CMK (cell line): ENCODE data around the gene CCDC138.
"Not testable (repeated sequence)": the region's sequence is repeated elsewhere in the genome, so short reads cannot be mapped to it uniquely, and the experiment has no call there.

ENCODE experiments used
- DNase-seq: peaks from one replicate; pipeline ENCODE4 v3.0.0-alpha.2; 2010; ENCODE audit warnings: low read depth

CCDC138 gene, protein sequence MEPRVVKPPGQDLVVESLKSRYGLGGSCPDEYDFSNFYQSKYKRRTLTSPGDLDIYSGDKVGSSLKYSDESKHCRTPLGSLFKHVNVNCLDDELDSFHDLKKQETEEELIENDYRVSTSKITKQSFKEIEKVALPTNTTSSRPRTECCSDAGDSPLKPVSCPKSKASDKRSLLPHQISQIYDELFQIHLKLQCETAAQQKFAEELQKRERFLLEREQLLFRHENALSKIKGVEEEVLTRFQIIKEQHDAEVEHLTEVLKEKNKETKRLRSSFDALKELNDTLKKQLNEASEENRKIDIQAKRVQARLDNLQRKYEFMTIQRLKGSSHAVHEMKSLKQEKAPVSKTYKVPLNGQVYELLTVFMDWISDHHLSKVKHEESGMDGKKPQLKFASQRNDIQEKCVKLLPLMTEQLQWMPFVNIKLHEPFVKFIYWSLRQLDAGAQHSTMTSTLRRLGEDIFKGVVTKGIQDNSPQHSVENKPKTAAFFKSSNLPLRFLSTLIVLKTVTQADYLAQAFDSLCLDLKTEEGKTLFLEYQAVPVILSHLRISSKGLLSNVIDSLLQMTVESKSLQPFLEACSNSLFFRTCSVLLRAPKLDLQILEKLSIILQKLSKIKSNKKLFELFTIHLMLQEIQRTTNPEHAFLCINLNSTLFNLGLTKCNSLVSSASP

DNA sequence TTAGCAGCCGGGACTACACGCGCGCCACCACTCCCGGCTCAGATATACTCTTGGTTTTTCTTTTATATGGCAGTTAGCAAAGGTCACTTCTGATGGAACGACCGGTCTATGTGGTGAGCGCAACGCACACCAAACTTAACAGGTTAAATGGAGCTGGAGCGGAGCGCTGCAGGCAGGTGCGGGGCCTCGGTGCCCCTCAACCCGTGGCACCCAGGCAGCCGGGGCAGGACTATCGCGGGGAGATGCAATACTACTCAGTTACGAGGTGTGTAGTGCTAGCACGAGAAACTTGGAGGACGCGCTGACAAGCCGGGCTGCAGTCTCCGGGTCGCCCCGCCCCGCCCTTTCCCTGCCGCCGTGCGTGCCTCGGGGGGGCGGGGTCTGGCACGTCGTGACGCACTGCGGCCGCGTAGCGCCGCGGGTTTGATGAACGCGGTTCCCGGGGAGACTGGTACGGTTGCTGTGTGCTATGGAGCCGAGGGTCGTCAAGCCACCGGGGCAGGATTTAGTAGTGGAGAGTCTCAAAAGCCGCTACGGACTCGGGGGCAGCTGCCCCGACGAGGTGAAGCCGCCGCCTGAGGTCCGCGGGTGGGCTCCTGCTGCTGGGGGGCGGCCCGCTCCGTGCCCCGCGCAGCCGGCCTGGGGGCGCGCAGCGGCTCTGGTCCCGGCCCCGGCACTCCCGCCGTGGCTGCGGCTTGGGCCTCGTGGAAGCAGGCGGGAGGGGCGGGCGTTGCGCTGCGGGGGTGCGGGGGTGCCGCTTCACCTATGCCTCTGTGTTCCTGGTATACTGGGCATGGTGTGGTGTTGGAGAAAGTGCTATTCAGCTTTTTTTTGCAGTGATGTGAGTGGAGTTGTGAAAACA, at the start of gene CCDC138:
CCDC138 (plus strand) TSS at position 418 of the 862 bp plus-strand sequence; CDS start at position 470, 52 bp downstream.
- peak; percentile 49 for DNase-seq

DNA sequence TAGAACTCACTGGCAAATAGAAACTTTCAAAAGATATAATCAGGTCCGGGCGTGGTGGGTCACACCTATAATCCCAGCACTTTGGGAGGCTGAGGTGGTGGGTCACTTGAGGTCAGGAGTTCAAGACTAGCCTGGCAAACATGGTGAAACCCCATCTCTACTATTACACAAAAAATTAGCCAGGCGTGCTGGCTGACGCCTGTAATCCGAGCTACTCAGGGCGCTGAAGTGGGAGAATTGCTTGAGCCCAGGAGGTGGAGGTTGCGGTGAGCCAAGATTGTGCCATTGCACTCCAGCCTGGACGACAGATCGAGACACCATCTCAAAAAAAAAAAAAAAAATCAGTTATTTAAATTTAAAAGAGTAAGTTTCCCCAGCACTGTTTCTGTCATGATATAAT, 28.6 kb upstream of the CCDC138 start:
- not testable (repeated sequence) for DNase-seq

DNA sequence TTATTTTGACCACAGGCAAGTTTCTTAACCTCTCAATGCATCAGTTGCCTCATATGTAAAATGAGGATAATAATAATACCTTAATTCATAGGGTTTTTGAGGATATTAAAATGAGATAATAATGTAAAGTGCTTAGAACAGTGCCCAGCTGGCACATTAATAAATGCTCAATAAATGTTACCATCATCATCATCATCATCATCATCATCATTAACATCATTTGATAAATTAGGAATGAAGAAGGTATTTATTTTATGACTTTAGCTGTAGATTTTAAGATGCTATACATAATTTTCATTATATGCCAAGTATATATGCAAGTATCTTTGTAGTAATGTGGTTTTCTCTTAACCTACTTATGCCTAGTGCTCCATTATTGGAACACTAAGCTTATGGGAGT, 24.0 kb upstream of the CCDC138 start:
- DNase-seq, result not testable (repeated sequence)

DNA sequence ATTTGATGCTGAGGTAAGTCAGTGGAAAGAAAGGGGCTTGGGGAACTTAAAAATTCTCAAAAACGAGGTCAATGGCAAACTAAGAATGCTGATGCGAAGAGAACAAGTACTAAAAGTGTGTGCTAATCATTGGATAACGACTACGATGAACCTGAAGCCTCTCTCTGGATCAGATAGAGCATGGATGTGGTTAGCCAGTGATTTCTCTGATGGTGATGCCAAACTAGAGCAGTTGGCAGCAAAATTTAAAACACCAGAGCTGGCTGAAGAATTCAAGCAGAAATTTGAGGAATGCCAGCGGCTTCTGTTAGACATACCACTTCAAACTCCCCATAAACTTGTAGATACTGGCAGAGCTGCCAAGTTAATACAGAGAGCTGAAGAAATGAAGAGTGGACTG, 19.9 kb upstream of the CCDC138 start:
- not testable (repeated sequence) for DNase-seq

DNA sequence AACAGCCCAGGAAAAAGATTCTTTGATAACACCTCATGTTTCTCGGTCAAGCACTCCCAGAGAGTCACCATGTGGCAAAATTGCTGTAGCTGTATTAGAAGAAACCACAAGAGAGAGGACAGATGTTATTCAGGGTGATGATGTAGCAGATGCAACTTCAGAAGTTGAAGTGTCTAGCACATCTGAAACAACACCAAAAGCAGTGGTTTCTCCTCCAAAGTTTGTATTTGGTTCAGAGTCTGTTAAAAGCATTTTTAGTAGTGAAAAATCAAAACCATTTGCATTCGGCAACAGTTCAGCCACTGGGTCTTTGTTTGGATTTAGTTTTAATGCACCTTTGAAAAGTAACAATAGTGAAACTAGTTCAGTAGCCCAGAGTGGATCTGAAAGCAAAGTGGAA, 18.7 kb upstream of the CCDC138 start:
- not testable (repeated sequence) for DNase-seq

DNA sequence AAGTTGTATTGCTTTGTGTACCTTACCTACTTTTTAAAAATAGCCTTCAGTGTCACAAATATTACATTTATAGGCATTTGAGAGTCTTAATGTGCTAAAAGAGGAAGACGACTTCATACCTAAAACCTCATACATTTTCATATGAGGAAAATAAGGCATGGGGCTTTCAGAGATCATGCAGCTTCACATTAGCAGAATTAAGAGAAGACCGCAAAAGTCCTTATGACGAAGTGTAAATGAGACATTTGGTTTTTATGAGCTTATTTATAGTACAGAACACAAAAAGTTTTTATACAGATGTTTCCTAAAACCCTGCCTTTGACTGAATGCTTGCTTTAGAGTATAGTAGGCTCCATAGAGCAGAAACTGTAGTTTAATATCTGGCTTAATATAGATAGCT, 10.1 kb upstream of the CCDC138 start:
- DNase-seq, result no peak

DNA sequence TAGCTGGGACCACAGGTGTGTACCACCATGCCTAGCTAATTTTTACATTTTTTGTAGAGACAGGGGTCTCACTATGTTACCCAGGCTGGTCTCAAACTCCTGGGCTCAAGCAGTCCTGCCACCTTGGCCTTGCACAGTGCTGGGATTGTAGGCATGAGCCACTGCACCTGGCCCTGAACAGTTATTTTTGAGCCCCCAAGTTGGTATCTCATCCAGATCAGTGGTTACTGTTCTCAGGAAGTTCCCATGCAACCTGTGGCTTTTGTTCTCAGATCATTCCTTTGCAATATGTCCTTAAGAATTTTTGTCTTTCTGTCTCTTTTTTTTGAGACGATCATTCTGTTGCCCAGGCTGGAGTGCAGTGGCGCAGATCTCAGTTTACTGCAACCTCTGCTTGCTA, 7.7 kb upstream of the CCDC138 start:
- DNase-seq, result no peak

DNA sequence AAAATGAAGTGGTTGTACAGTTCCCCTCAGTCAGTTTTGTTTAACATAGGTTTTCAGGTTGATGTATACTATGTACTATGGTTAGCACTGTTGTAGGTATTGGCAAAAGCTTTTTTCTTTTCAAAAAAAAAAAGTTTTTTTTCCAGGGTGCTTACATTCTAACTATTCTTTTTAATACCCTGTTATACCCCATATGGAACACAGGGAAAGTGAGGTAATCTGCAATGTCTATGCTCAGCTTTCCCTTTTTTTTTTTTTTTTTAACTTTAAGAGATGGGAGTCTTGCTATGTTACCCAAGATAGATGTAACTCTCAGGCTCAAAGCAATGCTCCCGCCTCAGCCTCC, 590 bp upstream of the CCDC138 start:
- DNase-seq, result no peak

DNA sequence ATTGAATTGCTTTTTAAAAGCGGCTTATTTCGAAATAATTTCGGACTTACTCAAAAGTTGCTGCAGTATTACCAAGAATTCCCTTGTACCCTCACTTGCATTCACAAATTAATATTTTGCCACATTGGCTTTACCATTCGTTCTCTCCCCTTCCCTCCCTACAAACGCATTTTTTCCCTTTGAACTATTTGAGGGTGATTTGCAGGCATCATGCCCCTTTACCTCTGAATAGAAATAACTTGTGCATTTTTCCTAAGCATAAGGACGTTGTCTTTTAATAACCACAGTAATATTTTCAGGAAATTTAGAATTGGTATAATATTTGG, 608 bp downstream of the CCDC138 start:
- DNase-seq, result no peak

DNA sequence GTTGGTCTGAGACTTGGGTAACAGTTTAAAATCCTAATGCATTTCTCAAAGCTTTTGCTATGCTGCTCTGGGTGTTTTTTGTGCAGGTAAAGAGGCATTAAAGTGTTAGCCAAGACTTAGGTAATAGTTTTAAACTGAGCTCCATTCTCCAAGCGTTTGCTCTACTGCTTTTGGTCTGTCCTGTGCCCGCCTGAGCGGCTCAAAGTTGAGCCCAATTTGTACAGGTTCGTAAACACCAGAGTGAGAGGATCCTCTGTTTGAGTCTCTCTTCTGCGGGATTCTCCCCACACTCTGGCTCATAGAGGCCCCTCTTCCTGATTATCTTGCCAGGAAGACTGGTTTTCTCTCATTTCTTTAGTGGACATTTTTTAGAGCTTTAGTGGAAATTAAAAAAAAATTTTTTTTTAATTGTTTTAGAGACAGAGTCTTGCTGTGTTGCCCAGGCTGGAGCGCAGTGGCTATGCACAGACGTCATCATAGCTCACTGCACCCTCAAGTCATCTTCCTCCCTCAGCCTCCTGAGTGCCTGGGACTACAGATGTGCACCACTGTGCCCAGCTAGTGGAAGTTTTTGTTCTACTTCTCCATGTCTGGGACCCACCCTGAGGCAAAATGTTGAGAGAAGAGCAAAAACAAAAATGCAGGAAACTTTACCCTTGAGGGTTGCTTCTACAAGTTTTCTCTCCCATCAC, 16.6 kb downstream of the CCDC138 start:
- no peak for DNase-seq

DNA sequence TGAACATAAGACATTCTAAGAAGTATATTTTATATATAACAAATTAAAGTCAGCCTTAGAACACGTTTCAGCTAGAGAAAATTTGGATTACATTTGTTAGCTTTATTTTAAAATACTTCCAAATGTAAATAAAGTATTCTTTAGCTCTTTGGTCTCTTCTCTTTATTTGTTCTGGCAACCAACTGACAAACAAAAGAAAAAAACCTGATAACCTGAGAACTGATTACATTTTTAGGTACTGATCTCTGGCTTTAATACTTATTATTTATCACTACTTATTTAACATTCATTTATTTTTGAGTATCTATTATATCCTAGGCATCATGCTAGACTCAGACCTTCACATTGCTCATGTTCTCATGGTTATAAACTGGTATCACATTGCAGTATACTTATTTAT, 18.5 kb downstream of the CCDC138 start:
- DNase-seq, result no peak

DNA sequence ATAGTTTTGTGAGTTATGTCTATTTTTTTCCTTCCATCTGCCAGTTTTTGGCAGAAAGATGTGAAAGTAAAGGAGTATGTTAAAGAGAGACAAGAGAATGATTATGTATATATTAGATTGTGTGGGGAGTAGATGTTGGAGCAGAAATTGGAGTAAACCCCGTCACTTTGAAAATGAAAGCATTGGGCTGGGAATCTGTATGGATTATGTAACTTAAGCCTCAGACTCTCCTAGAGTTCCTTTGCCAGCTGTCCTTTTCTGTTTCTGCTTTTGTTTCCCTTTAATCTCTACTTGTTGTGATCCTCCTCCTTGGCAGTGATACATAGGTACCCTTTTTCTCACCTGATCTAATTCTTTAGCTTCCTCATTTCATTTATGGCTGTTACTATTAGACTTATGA, 19.2 kb downstream of the CCDC138 start:
- no peak for DNase-seq

DNA sequence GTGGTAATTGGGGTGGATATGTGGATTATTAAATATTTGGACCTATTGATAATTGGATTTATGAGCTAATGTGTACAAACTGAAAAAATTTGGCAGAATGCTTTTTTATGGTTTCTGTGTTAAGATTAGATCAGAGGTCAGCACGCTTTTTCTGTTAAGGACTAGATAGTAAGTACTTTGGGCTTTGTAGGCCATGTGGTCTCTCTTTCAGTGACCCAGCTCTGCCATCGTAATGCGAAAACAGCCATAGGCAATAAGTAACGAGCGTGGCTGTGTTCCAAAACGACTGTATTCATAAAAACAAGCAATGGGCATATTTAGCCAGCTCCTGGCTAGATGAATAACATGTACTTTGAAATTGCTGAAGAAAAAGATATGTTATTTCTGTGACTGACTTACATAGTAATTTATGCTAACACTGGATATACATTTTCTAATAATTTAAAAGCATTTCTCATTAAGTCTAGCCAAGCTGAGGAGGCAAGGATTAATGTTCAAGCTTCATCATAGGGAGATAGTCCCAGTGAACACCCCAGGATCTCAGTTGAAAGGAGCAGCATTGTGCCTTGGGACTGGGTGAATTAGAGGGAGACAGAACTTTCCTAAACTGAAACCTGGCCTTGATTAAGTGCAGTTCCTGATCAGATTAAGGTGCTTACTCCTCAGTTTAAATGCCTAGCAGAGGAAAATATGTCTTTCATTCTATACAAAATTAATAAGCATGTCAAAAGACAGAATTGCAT, 20.0 kb downstream of the CCDC138 start:
- DNase-seq, result no peak

DNA sequence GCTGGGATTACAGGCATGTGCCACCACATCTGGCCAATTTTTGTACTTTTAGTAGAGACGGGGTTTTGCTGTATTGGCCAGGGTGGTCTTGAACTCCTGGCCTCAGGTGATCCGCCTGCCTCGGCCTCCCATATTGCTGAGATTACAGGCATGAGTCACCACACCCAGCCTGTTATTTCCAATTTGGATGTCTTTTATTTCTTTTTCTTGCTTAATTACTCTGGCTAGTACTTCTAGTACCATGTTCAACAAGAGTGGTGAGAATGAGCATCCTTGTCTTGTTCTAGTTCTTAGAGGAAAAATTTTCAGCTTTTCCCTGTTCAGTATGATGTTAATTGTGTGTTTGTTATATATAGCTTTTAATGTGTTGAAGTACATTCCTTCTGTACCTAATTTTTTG, 23.4 kb downstream of the CCDC138 start:
- no peak for DNase-seq

DNA sequence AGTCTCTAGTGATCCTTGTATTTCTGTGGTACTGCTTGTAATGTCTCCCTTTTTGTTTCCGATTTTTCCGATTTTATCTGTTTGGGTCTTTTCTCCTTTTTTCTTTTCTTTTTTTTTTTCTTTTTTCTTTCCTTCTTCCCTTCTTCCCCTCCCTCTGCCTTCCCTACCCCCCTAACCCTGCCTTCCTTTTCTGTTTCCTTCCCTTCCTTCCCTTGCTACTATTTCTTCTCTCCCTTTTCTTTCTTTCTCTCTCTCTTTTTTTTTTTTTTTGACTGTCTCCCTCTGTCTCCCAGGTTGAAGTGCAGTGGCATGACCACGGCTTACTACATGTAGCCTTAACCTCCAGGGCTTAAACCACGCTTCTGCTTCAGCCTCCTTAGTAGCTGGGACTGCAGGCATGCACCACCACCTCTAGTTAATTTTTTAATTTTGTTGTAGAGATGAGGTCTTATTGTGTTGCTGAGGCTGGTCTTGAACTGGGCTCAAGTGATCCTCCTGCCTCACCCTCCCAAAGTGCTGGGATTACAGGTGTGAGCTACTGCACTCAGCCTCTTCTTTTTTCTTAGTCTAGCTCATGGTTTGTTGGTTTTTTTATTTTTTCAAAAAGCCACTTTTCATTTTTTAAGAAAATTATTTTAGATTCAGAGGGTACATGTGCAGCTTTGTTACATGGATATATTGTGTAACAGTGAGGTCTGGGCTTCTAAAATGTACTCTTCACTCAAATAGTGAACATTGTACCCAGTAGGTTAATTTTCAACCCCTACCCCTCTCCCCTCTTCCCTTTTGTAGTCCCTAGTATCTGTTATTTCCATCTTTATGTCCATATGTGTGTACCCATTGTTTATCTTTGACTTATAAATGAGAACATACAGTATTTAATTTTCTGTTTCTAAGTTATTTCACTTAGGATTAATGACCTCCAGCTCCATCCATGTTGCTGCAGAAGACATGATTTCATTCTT, 24.7 kb downstream of the CCDC138 start:
- no peak for DNase-seq

DNA sequence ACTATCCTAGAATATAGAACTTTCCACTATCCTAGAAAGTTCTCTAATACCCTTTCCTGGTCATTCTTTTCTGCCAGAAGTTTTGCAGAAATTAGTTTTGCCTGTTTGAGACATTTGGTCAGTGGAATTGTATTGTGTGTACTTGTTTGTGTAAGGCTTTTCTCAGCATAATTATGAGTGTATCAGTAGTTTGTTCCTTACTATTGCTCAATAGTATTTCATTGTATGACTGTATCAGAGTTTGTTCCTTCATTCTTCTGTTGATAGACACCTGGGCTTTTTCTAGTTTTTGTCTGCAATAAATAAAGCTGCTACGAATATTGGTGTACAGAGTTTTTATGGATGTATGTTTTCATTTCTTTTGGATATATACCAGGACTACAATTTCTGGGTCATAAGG, 27.2 kb downstream of the CCDC138 start:
- no peak for DNase-seq

DNA sequence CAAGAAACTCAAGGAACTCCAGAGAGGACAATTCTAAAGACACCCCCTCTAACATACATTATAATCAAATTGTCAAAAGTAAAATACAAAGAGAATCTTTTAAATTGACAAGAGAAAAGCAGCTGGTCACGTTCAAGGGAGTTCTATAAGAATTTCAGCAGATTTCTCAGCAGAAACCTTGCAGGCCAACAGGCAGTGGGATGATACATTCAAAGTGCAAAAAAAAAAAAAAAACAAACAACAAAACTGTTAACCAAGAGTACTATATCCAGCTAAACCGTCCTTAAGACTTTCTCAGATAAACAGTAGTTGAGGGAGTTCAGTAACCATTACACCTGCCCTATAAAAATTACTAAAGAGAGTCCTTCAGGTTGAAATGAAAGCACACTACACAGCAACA, 33.9 kb downstream of the CCDC138 start:
- no peak for DNase-seq

DNA sequence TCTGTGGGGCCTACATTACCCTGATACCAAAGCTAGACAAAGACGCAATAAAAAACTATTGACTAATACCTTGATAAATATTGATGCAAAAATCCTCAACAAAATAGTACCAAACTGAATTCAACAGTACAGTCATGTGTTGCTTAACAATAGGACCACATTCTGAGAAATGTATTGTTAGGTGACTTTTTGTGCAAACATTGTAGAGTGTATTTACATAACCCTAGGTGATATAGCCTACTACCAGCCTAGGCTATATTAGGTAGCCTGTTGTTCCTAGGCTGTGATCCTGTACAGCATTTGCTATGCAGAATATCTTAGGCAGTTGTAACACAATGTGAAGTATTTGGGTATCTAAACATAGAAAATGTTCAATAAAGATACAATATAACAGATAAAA, 36.7 kb downstream of the CCDC138 start:
- DNase-seq, result no peak

DNA sequence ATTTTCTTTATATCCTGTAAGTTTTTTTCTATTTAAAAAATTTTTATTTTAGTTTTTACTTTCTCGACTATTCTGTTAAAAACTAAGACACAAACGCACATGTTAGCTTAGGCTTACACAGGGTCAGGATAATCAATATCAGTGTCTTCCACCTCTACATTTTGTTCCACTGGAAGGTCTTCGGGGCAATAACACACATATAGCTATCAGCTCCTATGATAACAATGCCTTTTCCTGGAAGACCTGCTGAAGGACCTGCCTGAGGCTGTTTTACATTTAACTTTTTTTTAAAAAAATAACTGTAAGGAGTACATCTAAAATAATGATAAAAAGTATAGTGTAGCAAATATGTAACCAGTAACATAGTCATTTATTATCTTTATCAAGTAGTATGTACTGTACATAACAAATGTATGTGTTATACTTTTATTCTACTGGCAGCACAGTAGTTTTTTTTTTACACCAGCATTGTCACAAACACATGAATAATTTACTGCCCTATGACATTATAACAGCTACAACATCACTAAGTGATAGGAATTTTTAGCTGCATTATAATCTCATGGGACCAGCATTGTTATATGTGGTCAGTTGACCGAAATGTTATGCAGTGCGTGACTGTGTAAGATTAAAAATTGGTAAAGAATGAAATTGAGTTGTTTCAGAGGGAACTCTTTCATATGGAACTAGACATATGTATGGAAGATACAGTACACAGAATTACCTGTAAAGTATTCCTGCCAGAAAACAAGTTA, 37.9 kb downstream of the CCDC138 start:
- no peak for DNase-seq

DNA sequence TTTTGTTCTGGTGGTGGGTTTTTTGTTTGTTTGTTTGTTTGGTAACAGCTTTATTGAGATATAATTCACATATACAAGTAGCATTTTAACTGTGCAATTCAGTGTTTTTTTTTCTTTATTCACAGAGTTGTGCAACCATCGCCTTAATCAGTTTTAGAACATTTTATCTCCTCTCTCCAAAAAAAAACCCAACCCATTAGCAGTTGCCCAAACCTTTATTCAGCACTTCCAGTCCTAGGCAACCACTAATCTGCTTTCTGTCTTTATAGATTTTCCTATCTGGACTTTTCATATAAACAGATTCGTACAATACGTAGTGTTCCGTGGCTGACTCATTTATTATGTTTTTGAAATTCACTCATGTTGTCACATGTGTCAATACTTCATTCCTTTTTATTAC, 38.7 kb downstream of the CCDC138 start:
- no peak for DNase-seq
